Mucosa of rectum (tissue), 2 donors: Measurements from ENCODE around the gene CFAP58.

ENCODE experiments used
- H3K27ac ChIP-seq, 2 donors: one replicate each; pipeline ENCODE4 v1.7.0; 2013; ENCODE audit warnings: inconsistent platforms in 2 of 2, low read depth in 2 of 2, low read length in 2 of 2
- H3K27me3 ChIP-seq, 2 donors: one replicate each; pipeline ENCODE4 v1.7.0; 2013; ENCODE audit warnings: low read length in 2 of 2; ENCODE audit not compliant: control insufficient read depth in 2 of 2, insufficient read depth in 2 of 2
- H3K36me3 ChIP-seq, 2 donors: one replicate each; pipeline ENCODE4 v1.7.0; 2013; ENCODE audit warnings: low read length in 2 of 2; ENCODE audit not compliant: control insufficient read depth in 2 of 2, insufficient read depth in 2 of 2
- H3K4me1 ChIP-seq, 2 donors: one replicate each; pipeline ENCODE4 v1.7.0; 2013; ENCODE audit warnings: low read length in 2 of 2, mild to moderate bottlenecking in 1 of 2; ENCODE audit not compliant: control insufficient read depth in 2 of 2, insufficient read depth in 2 of 2
- H3K4me3 ChIP-seq, 2 donors: one replicate each; pipeline ENCODE4 v1.7.0; 2013; ENCODE audit warnings: low read length in 2 of 2
- H3K9ac ChIP-seq, 2 donors: one replicate each; pipeline ENCODE4 v1.7.0; 2013; ENCODE audit warnings: low read length in 2 of 2, low read depth in 1 of 2, mild to moderate bottlenecking in 1 of 2
- H3K9me3 ChIP-seq, 2 donors: one replicate each; pipeline ENCODE4 v1.7.0; 2013; ENCODE audit warnings: low read length in 2 of 2; ENCODE audit not compliant: control insufficient read depth in 2 of 2
- donor health status: healthy.
- donor health status: Normal muscosa, but diverticular disease.

CFAP58 gene

GRCh38 chr10:104334965-104335650 is 18.5 kb upstream of the CFAP58 start:
- Histone ChIP-seq H3K36me3 (no peaks in the 10 kb centered on the region), H3K27ac (no peak overlapping the region), H3K4me1 (peaks cover 34 to 51% of the 10 kb centered on the region in 2 donors), H3K4me3 (no peak overlapping the region), H3K27me3 (no peaks in the 10 kb centered on the region), H3K9me3 (no peaks in the 10 kb centered on the region), H3K9ac (peak overlapping the region in 1 of 2 donors; percentile 25)

DNA sequence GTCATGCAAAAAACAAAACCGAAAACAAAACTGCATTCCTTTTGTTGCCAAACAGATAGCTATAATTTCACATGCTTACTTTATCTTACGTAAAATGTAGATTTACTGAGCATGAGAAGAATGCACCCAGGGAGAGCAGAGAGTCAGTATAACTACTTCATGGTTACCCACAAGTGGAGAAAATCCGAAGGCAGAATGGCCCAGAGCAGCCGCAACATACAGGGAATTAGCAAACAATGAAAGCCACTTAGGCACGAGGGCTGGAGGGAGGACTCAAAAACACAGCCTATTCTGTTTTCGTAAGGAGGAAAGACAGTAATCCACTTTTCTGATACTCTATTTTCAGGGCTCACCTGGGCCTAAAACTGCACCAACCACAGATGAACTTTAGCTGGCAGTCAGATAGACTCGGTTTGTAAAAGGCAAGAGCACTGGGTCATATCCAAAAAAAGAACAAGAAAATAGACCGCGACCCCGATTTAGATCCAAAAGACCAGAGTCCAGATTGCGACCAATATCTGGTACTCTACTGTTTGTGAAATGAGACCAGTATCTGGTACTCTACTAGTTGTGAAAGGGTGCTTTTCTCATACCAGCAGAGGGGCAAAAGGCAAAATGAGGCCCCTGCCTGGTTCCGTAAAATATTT is 16.7 kb upstream of the CFAP58 start:
- Histone ChIP-seq H3K4me3 (peak overlapping the region; percentile 73 to 86), H3K9ac (peak overlapping the region; percentile 75 to 77), H3K4me1 (peaks cover 19 to 35% of the 10 kb centered on the region in 2 donors), H3K9me3 (no peaks in the 10 kb centered on the region), H3K27me3 (no peaks in the 10 kb centered on the region), H3K36me3 (no peaks in the 10 kb centered on the region), H3K27ac (peak overlapping the region; percentile 86 to 95)

- H3K27me3 ChIP-seq = no peaks in the 10 kb centered on the region
- H3K36me3 ChIP-seq = no peaks in the 10 kb centered on the region
- peak overlapping the region; percentile 73 to 86 for H3K4me3 ChIP-seq
- peaks cover 19 to 29% of the 10 kb centered on the region in 2 donors for H3K4me1 ChIP-seq
- H3K9me3 ChIP-seq = no peaks in the 10 kb centered on the region
- peak overlapping the region; percentile 75 to 77 for H3K9ac ChIP-seq
- H3K27ac ChIP-seq = peak overlapping the region; percentile 86 to 95
Observed at GRCh38 chr10:104337521-104337984, 16.1 kb upstream of the CFAP58 start.

DNA sequence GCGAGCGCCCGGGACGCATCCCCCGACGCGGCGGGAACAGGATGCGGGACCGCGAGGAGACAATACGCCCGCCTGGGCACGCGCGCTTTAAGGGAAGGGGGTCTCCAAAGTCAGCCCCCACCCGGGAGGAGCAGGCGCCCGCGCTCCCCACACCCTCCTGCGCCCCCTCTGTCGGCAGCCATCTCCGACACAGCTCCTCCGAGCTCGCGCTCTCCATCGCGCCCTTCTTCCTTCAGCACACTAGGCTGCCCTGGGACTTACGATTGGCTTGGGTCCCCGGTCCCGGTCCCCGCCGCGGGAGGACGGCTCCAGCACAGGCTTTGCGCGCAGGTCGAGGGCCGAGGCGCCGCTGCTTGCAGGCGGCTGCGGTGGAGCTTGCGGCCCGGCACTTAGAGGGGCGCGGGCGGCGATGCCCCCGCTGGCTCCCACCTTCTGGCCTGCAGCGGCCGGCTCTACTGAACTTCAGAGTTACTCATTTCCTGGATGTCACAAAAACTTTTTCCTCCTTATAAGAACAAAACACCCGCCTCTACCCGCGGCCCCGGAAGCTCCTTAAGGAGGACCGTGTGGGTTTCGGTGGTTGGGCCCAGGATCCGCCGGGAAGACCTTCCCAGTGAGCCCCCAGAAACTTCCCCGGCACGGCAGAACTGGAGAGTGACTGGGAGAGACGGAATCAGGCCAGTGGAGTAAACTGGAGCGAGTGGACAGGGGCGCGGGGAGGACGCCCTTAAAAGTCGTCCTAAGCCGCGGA is 15.5 kb upstream of the CFAP58 start, which contains the start of gene ITPRIP:
TSS of gene ITPRIP (minus strand) at position 481 of the 751 bp plus-strand sequence. CDS start 22,414 bp downstream, outside the sequence.
- Histone ChIP-seq H3K27me3 (no peaks in the 10 kb centered on the region), H3K4me3 (peak within 1 kb of the TSS; percentile 73 to 86), H3K36me3 (no peaks in the 10 kb centered on the region), H3K27ac (peak within 1 kb of the TSS; percentile 86 to 95), H3K9me3 (no peaks in the 10 kb centered on the region), H3K4me1 (peaks cover 19 to 29% of the 10 kb centered on the region in 2 donors), H3K9ac (peak within 1 kb of the TSS; percentile 75 to 77)

GRCh38 chr10:104339469-104340110 is 14.0 kb upstream of the CFAP58 start:
- Histone ChIP-seq H3K27ac (peak overlapping the region; percentile 86 to 95), H3K27me3 (no peaks in the 10 kb centered on the region), H3K9ac (peak overlapping the region; percentile 63 to 77), H3K36me3 (no peaks in the 10 kb centered on the region), H3K4me3 (peak overlapping the region; percentile 73 to 86), H3K4me1 (peaks cover 19 to 29% of the 10 kb centered on the region in 2 donors), H3K9me3 (no peaks in the 10 kb centered on the region)

DNA sequence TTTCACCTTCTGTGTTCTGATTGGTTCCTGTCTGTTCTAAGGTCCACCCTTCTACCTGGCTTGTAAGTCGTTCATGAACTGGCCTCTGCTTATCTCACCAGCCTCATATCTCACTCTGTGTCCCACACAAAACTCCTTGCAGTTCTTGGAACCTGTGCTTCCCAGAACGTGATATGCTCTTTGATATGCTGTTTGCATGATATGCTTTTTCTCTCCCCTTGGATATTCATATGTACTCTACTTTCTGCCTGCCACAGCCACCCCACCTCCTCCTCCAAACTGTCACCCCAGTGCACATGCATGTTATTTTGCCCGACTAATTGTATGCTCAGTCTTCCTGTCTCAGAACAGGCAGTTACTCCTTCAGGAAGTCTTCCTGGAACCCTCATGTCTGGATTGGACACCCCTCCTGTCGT is 13.5 kb upstream of the CFAP58 start:
- peak overlapping the region; percentile 38 to 63 for H3K27ac ChIP-seq
- no peaks in the 10 kb centered on the region for H3K27me3 ChIP-seq
- no peaks in the 10 kb centered on the region for H3K9me3 ChIP-seq
- peak overlapping the region; percentile 73 to 86 for H3K4me3 ChIP-seq
- H3K4me1 ChIP-seq = peaks cover 19 to 27% of the 10 kb centered on the region in 2 donors
- peak overlapping the region; percentile 18 to 28 for H3K9ac ChIP-seq
- H3K36me3 ChIP-seq = no peaks in the 10 kb centered on the region

DNA sequence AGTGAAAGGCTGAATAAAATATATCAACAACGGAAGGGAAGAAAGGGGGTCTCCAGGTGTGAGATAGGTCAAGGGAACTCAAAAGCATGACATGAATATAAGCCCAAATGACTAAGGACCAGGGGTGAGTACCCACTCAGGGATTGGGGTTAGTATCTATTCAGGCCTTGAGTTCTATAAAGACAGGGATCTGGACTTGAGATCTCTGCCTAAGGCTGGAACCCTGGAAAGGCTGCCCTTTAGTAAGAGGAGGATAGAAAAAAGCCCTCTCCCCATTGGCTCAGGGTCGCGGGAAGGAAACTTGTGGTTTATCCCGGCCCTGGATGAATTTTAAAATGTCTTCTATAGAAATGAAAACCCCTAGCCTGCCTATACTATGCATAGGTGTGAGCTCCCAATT is 13.0 kb upstream of the CFAP58 start:
- no peak overlapping the region for H3K4me3 ChIP-seq
- H3K27ac ChIP-seq = peak overlapping the region in 1 of 2 donors; percentile 63
- H3K4me1 ChIP-seq = peaks cover 19 to 23% of the 10 kb centered on the region in 2 donors
- H3K9me3 ChIP-seq = no peaks in the 10 kb centered on the region
- H3K9ac ChIP-seq = no peak overlapping the region
- no peaks in the 10 kb centered on the region for H3K27me3 ChIP-seq
- no peaks in the 10 kb centered on the region for H3K36me3 ChIP-seq

DNA sequence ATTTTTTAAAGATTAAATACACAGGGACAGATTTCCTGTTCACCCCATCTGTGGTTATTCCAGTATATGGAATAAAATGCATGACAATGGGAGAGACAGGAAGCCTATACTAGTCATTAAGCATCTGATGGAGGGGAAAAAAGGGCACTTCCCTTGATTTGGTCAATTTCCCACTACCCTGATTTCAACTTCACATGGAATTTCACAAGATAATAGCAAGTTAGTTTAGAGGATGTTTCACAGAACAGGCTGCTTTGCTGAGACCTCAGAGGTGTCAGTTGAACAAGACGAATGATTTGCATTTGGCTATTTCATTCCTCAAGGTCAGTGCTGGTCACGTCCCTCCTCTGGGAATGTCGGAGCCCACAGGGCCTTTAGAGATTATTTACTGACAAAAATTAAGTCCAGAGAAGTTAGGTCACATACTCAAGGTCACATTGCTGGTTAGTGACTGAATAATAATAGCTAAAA is 10.7 kb upstream of the CFAP58 start:
- no peak overlapping the region for H3K9ac ChIP-seq
- no peaks in the 10 kb centered on the region for H3K27me3 ChIP-seq
- H3K4me3 ChIP-seq = no peak overlapping the region
- no peaks in the 10 kb centered on the region for H3K9me3 ChIP-seq
- H3K36me3 ChIP-seq = no peaks in the 10 kb centered on the region
- H3K27ac ChIP-seq = no peak overlapping the region
- peaks cover 12 to 15% of the 10 kb centered on the region in 2 donors for H3K4me1 ChIP-seq

- Histone ChIP-seq H3K4me1 (peaks cover 10 to 11% of the 10 kb centered on the region in 2 donors), H3K9ac (no peak overlapping the region), H3K36me3 (no peaks in the 10 kb centered on the region), H3K27ac (no peak overlapping the region), H3K27me3 (no peaks in the 10 kb centered on the region), H3K4me3 (no peak overlapping the region), H3K9me3 (no peaks in the 10 kb centered on the region)
Observed at GRCh38 chr10:104344219-104344618, 9.4 kb upstream of the CFAP58 start.
